Suprapubic skin (tissue), 4 donors: Measurements from ENCODE around the gene GSTO2. TPM values are rescaled to one million over a fixed set of nuclear protein-coding genes. Genes with fewer than 3 reads are reported as not detected.
"Not testable (repeated sequence)": the region's sequence is repeated elsewhere in the genome, so short reads cannot be mapped to it uniquely, and the experiment has no call there.

Experiments
- DNase-seq, 2 donors: peaks; one replicate each; pipeline ENCODE4 v3.0.0-alpha.2; 2019; ENCODE audit warnings: low spot score in 2 of 2
- H3K27ac ChIP-seq: fragments of 200-600 bp; sonication (generic); one replicate; pipeline ENCODE4 v1.5.1; 2019
- H3K27me3 ChIP-seq: fragments of 200-600 bp; sonication (generic); one replicate; pipeline ENCODE4 v1.5.1; 2019
- H3K36me3 ChIP-seq: fragments of 200-600 bp; sonication (generic); one replicate; pipeline ENCODE4 v1.5.1; 2019
- H3K4me1 ChIP-seq: fragments of 200-600 bp; sonication (generic); one replicate; pipeline ENCODE4 v1.5.1; 2019
- H3K4me3 ChIP-seq: fragments of 200-600 bp; sonication (generic); one replicate; pipeline ENCODE4 v1.5.1; 2019; ENCODE audit warnings: mild to moderate bottlenecking
- H3K9me3 ChIP-seq: fragments of 200-600 bp; sonication (generic); one replicate; pipeline ENCODE4 v1.5.1; 2019
- CTCF ChIP-seq, 2 donors: fragments of 200-600 bp in 1 of 2; fragments of 450-650 bp in 1 of 2; sonication (generic) in 1 of 2; IDR thresholded peaks; one replicate each; pipeline ENCODE4 v1.5.1; 2016 to 2019; ENCODE audit warnings: antibody characterized with exemption in 2 of 2, mild to moderate bottlenecking in 1 of 2, moderate library complexity in 1 of 2
- EP300 ChIP-seq: sonication (generic); formaldehyde crosslinking; IDR thresholded peaks from one replicate; pipeline ENCODE4 v1.6.1; 2017; ENCODE audit warnings: antibody characterized with exemption
- POLR2A ChIP-seq, 2 donors: fragments of 450-650 bp; IDR thresholded peaks; one replicate each; pipeline ENCODE4 v1.6.1; 2017; ENCODE audit warnings: antibody characterized with exemption in 2 of 2, mild to moderate bottlenecking in 2 of 2, moderate library complexity in 2 of 2
- POLR2AphosphoS5 ChIP-seq, 3 donors: sonication (generic); formaldehyde crosslinking; IDR thresholded peaks; one replicate each; pipeline ENCODE4 v1.6.1; 2017; ENCODE audit warnings: antibody characterized with exemption in 3 of 3
- WGBS: methylation state at CpG from one replicate; pipeline ENCODE4 v1.1.5; 2018; 5-methylcytosine and 5-hydroxymethylcytosine counted together
- total RNA-seq, 4 donors: library from RNA; depleted of rRNA; stranded (reverse); fragments of >200 nt; gene quantifications; one replicate each; pipeline ENCODE4 v1.1.0, GENCODE V29; 2016

GSTO2 gene
- total RNA-seq, 4 donors from 2014 or later, result 19.0 to 35.5 (median 25.4) TPM

- TF ChIP-seq POLR2AphosphoS5 (IDR thresholded peaks at IDR 0.05) (no peak), POLR2A (IDR thresholded peaks at IDR 0.05) (no peak)
- H3K4me3 ChIP-seq, result no peak overlapping the region
- no peak for DNase-seq
- no peaks in the 10 kb centered on the region for H3K9me3 ChIP-seq
- H3K4me1 ChIP-seq, result no peaks in the 10 kb centered on the region
- no peaks in the 10 kb centered on the region for H3K27me3 ChIP-seq
- WGBS, result 70% methylated on average over 2 of the region's 2 CpGs
- H3K27ac ChIP-seq, result no peak overlapping the region
- no peaks in the 10 kb centered on the region for H3K36me3 ChIP-seq
Measured at GRCh38 chr10:104240078-104240477, 28.9 kb upstream of the GSTO2 start.

- Histone ChIP-seq H3K4me3 (no peak overlapping the region), H3K9me3 (no peaks in the 10 kb centered on the region), H3K4me1 (no peaks in the 10 kb centered on the region), H3K36me3 (no peaks in the 10 kb centered on the region), H3K27me3 (no peaks in the 10 kb centered on the region), H3K27ac (no peak overlapping the region)
- TF ChIP-seq POLR2AphosphoS5 (IDR thresholded peaks at IDR 0.05) (no peak), CTCF (IDR thresholded peaks at IDR 0.05) (no peak), POLR2A (IDR thresholded peaks at IDR 0.05) (no peak), EP300 (no peak)
- DNase-seq, result no peak
Measured at GRCh38 chr10:104242545-104242944, 26.4 kb upstream of the GSTO2 start.

- not testable (repeated sequence) for H3K9me3 ChIP-seq, DNase-seq, H3K27ac ChIP-seq, H3K36me3 ChIP-seq, H3K27me3 ChIP-seq, H3K4me1 ChIP-seq, H3K4me3 ChIP-seq
- 88% methylated on average over 3 of the region's 3 CpGs for WGBS
Measured at GRCh38 chr10:104243009-104243408, 26.0 kb upstream of the GSTO2 start.

- no peak overlapping the region for H3K4me3 ChIP-seq
- H3K27me3 ChIP-seq, result no peaks in the 10 kb centered on the region
- H3K36me3 ChIP-seq, result no peaks in the 10 kb centered on the region
- no peak overlapping the region for H3K27ac ChIP-seq
- no peak for DNase-seq
- H3K4me1 ChIP-seq, result no peaks in the 10 kb centered on the region
- WGBS, result 70% methylated on average over 5 of the region's 5 CpGs
- TF ChIP-seq POLR2AphosphoS5 (IDR thresholded peaks at IDR 0.05), result no peak
- TF ChIP-seq POLR2A (IDR thresholded peaks at IDR 0.05), result no peak
- no peak for TF ChIP-seq EP300
- no peak for TF ChIP-seq CTCF (IDR thresholded peaks at IDR 0.05)
- H3K9me3 ChIP-seq, result no peaks in the 10 kb centered on the region
Measured at GRCh38 chr10:104243512-104243911, 25.5 kb upstream of the GSTO2 start.

GRCh38 chr10:104245066-104245632 lies 23.8 kb upstream of the GSTO2 start:
- no peak for DNase-seq
- H3K27ac ChIP-seq, result no peak overlapping the region
- no peaks in the 10 kb centered on the region for H3K36me3 ChIP-seq
- no peak for TF ChIP-seq POLR2AphosphoS5 (IDR thresholded peaks at IDR 0.05)
- TF ChIP-seq POLR2A (IDR thresholded peaks at IDR 0.05), result no peak
- no peak for TF ChIP-seq CTCF (IDR thresholded peaks at IDR 0.05)
- TF ChIP-seq EP300, result no peak
- WGBS, result 92% methylated on average over 23 of the region's 34 CpGs
- no peaks in the 10 kb centered on the region for H3K9me3 ChIP-seq
- H3K4me1 ChIP-seq, result no peaks in the 10 kb centered on the region
- H3K27me3 ChIP-seq, result no peaks in the 10 kb centered on the region
- no peak overlapping the region for H3K4me3 ChIP-seq

- Histone ChIP-seq H3K27ac (no peak overlapping the region), H3K4me1 (no peaks in the 10 kb centered on the region), H3K36me3 (no peaks in the 10 kb centered on the region), H3K4me3 (no peak overlapping the region), H3K27me3 (no peaks in the 10 kb centered on the region), H3K9me3 (no peaks in the 10 kb centered on the region)
- WGBS, result 50% methylated on average over 2 of the region's 2 CpGs
- DNase-seq, result no peak
- no peak for TF ChIP-seq POLR2A (IDR thresholded peaks at IDR 0.05)
- TF ChIP-seq POLR2AphosphoS5 (IDR thresholded peaks at IDR 0.05), result no peak
- no peak for TF ChIP-seq EP300
- no peak for TF ChIP-seq CTCF (IDR thresholded peaks at IDR 0.05)
Measured at GRCh38 chr10:104246976-104247375, 22.0 kb upstream of the GSTO2 start.
